ENCODE measurements around the gene TMEM63C.

TMEM63C gene

DNA sequence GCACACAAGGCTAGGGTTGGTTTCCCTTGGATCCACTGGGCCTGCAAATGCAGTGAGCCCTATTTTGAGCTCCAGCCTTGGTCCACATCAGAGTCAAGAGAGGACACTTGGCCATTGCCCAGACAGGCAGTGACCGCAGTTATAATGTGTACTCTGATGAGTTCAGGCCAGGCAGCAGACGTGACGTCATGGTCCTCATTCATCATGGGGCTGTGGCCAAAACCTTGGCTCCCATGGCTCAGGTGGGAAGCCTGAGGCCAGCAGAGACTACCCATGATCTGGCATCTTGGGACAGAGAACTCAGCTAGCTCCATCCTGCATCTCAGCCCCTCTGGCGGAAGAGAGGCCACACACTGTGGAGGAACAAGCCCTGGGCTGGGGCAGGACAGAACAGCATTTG, 16.4 kb downstream of the TMEM63C start:
- no peak for DNase-seq (ENCODE audit: low read depth)

- no peak for DNase-seq (ENCODE audit: low read depth)
These were observed 17.0 kb downstream of the TMEM63C start for GRCh38 chr14:77198561-77198960.

DNA sequence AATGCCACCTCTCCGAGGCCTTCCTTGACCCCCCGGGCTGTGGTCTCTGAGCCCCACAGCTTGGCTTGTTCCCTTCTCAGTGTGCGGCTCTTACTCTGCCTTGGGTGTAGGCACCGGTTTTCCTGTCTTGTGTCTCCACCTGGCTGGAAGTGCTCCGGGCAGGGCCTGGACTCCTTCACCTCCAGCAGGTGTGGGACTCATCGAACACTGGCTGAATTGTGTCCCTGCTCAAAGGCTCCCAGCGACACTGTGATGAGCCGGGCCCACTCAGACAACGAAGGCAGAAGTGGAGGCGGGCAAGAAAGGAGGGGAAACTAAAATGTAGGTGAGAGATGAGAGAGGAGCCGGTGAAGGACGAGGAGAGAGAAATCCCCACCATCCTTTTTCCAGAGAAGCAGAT, 18.0 kb downstream of the TMEM63C start:
- no peak for DNase-seq (ENCODE audit: low read depth)

DNA sequence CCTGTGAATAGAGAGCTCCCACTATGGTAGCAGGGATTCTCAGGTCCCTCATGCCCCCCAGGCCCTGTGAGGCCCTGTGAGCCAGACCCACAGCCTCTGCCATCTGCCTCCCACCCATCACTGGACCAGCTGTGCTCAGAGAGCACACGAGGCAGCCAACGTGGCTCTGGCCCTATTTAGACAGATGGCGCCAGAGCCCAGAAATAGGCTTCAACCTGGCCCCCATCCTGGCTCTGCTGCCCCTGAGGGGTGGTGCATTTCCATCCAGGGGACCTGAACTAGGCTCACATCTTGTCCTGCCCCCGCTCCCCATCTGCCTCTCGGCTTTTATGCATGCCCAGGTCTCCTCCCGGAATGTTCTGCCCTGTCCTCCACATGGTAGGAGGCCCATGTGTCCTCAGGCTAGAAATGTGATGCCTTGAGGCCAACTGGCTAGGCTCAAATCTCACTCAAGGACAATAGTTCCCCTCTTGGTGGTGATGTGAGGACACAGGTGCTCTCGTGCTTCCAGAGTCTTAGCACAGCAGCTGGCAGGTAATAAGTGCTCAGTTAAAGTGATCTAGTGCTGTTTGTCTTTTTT, 18.9 kb downstream of the TMEM63C start:
- DNase-seq (ENCODE audit: low read depth), result no peak

- no peak for DNase-seq (ENCODE audit: low read depth)
These were observed 20.1 kb downstream of the TMEM63C start for GRCh38 chr14:77201696-77202095.

GRCh38 chr14:77203611-77204458, 22.2 kb downstream of the TMEM63C start:
- DNase-seq (ENCODE audit: low read depth), result no peak

- DNase-seq (ENCODE audit: low read depth), result no peak
These were observed 22.8 kb downstream of the TMEM63C start for GRCh38 chr14:77204459-77204771.

GRCh38 chr14:77204907-77205306, 23.3 kb downstream of the TMEM63C start:
- DNase-seq (ENCODE audit: low read depth), result no peak

DNA sequence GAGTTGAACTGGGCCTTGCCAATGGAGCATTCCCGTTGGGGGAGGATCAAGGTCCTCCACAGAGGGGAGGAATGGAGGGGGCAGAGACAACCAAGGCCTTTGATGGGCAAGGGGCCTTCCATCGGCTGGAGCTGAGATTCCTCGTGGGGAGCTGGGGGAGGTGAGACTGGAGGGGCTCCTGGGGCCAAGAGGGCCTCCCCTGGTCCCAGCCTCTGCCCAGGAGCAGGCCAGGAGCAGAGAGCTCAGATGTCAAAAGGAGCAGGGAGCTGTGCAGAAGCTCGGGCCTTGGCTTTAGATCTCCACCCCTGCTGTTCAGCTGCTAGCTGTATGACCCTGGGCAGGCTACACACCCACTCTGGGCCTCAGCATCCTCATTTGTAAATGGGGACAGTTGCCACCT, 24.0 kb downstream of the TMEM63C start:
- DNase-seq (ENCODE audit: low read depth), result no peak

DNA sequence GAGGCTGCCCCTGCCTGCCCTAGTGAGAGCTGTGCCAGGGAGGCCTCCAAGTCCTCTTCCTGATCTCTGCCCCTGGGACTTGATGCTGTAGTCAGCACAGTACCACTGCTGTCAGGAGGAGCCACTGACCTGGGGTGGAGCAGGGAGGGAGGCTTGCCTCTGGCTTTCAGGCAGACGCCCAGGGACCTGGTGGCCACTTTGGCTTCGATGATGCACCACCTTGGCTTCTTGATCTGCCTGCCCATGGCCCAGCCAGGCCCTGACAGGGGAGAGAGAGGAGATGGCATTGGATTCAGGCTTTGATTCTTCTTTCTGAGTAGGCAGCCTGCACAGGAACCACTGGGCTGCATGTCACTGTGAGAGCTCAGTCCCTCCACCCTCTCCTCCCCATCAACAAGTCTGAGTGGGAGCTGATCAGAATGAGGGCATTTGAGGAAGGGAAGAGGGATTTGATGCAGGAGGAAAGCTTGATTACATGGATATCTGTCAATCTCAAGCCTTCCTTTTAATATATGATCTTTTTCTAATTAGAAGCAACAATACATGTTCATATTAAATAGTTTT, 24.7 kb downstream of the TMEM63C start:
- no peak for DNase-seq (ENCODE audit: low read depth)

GRCh38 chr14:77206877-77207389, 25.3 kb downstream of the TMEM63C start:
- DNase-seq (ENCODE audit: low read depth), result no peak

GRCh38 chr14:77208291-77208978, 26.8 kb downstream of the TMEM63C start:
- peak; percentile 31 for DNase-seq (ENCODE audit: low read depth)

GRCh38 chr14:77208979-77209318, 27.4 kb downstream of the TMEM63C start:
- no peak for DNase-seq (ENCODE audit: low read depth)

GRCh38 chr14:77212097-77212870, 30.7 kb downstream of the TMEM63C start:
- no peak for DNase-seq (ENCODE audit: low read depth)

DNA sequence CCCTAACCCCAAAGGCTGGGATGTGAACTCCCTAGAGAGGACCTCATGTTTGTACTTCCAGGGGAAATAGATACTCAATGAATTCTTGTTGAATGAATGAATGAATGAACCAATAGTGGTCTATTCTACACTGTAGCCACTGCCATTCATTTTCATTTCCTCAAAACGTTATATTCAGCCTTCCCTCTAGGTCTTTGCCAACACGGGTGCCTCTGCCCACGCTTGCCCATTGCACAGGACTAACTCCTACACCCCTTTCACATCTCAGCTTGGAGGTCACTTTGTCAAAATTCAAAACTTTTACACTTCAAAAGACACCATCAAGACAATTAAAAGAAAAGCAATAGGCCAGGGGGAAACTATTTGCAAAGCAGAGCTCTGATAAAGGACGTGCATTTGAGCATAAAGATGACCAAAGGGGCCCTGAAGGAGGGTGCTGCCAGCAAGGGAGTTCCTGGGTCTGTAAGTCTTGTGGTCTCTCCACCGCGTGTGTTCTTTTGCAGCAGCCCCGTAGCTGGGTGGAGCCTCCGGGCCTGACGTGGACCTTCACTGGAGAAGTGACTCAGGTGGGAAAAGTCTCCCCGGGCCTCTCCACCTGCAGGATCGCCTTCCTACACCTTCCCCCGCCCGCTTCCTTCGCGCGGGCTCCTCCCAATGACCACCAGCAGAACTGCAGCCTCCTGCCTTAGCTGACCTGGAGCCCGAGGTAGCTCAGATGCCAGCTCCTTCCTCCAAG, 31.5 kb downstream of the TMEM63C start:
- DNase-seq (ENCODE audit: low read depth), result peak; percentile 27

GRCh38 chr14:77213679-77214016, 32.0 kb downstream of the TMEM63C start:
- DNase-seq (ENCODE audit: low read depth), result no peak

DNA sequence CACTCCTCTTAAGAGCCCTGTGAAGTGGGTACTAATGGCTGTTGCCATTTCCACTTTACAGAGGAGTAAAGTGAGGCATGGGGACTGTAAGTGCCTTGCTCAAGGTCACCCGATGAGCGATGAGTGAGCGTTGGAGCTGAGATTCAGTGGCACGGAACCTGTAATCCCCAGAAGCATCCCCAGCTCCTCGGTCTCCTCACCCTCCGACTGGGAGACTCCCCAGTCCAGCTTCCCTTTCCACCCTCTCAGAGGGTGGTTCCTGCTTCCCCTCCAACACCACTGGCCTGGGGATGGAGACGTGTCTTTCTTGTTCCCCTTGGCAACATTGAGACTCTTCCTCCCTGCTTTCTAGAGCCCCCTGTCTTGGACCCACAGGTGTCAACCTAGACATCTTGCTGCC, 32.6 kb downstream of the TMEM63C start:
- DNase-seq (ENCODE audit: low read depth), result no peak

DNA sequence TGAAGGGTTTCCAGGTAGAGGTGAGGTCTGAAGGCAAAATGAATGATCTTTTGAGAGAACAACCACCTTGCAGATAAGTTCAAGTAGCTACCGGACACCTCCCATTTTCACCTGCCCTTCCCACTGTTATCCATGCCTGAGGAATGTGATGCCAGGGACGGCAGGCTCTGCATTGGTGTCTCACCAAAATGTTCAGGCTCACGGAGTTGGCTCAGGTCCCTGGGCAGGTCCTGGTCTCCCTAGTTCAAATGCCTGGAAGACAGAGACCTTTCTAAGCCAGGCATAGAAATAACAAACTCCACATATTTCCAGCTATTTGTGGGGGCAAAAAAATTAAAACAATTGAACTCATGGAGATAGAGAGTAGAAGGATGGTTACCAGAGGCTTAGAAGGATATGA, 36.0 kb downstream of the TMEM63C start:
- no peak for DNase-seq (ENCODE audit: low read depth)

DNA sequence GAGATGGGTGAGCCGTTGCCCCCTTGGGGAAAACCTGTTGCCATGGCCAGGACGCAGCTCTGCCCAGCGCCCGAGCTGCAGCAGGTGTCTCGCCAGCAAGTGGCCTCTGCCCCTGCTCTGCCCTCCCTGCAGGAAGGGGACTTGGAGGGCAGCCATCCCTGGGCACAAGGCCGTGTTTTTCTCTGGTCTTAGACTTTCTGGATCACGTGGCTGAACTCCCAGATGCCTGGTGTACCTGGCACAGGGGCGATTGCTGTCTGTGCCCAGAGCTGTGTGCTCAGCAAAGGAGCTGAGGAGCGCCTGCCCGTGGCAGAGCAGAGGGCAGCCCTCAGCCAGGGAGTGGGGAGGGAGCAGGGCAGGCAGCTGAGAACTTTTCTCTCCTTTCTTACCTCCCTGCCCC, 38.0 kb downstream of the TMEM63C start:
- DNase-seq (ENCODE audit: low read depth), result no peak

DNA sequence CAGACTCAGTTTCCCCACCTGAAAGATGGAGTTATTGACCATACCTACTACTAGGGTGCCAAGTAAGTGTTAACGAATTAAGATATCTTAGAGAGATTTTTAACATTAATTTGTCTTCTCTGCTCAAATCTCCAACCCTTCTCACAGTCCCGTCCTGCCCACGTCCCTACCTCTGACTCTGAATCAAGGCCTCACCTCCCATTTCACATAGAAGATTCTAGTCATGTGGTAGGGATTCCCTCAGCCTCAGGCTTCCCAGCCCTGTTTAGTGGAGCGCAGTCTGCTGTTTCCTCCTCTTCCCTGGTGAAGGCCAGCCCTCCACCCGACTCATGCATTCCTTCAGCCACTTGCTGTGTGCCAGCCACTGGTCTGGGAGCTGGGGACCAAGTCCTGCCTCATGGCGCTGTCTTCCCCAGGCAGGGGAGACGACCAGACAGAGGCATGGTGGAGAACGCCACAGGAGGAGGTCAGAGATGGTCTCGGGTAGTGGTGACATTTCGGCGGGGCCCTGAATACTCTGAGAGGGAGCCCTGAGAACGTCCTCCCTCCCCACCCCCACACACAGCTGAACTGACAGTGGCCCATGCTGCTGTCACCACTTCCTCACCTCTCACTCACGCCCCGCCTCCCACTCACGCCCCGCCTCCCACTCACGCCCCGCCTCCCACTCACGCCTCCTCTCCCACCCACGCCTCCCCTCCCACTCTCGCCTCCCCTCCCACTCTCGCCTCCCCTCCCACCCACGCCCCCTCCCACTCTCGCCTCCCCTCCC, 38.8 kb downstream of the TMEM63C start:
- no peak for DNase-seq (ENCODE audit: low read depth)
